ENCODE results near the gene AFF3. TPM values are rescaled to one million over a fixed set of nuclear protein-coding genes. Genes with fewer than 3 reads are reported as not detected.

AFF3 gene
- total and polyA plus RNA-seq, 12 donors: 1.1 to 7.5 (median 3.9) TPM

DNA sequence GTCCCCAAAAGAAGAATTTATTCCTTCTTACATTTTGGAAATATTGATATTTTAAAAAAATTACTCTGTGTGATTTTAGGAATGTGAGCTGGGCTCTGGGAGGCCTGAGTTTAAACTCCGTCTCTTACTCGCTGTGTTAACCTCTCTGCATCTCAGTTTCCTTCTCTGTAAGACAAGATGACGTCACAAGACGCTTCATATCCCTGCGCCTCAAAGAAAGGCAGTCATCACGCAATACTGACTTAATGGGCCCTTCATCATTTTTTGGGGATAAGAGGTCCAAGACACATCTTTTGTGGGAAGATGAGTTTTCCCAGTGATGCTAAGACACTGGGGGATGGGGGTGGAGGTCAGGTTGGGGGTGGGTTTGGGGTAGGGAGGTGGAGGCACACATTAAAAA is 320.4 kb downstream of the AFF3 start:
- Histone ChIP-seq H3K9me3 (replicated peaks in 1 of 3) (no peaks in the 10 kb centered on the region), H3K27me3 (peaks cover 3% of the 10 kb centered on the region), H3K27ac (no peak overlapping the region), H3K4me3 (no peak overlapping the region), H3K36me3 (replicated peaks in 1 of 2) (no peaks in the 10 kb centered on the region), H3K4me1 (replicated peaks in 1 of 2) (no peaks in the 10 kb centered on the region)
- WGBS, 4 donors: 90 to 93% (median 91%) methylated on average over 6 of the region's 6 CpGs
- DNase-seq: no peak
- intact Hi-C loops (cut with DNase I): loop anchor here (10.0 kb wide), 1 partner anchor 267 kb away; no protein-coding TSS in a partner anchor
- no peak for TF ChIP-seq POLR2A (IDR thresholded peaks at IDR 0.05)
- TF ChIP-seq, protein P1, sequence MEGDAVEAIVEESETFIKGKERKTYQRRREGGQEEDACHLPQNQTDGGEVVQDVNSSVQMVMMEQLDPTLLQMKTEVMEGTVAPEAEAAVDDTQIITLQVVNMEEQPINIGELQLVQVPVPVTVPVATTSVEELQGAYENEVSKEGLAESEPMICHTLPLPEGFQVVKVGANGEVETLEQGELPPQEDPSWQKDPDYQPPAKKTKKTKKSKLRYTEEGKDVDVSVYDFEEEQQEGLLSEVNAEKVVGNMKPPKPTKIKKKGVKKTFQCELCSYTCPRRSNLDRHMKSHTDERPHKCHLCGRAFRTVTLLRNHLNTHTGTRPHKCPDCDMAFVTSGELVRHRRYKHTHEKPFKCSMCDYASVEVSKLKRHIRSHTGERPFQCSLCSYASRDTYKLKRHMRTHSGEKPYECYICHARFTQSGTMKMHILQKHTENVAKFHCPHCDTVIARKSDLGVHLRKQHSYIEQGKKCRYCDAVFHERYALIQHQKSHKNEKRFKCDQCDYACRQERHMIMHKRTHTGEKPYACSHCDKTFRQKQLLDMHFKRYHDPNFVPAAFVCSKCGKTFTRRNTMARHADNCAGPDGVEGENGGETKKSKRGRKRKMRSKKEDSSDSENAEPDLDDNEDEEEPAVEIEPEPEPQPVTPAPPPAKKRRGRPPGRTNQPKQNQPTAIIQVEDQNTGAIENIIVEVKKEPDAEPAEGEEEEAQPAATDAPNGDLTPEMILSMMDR (IDR thresholded peaks at IDR 0.05): no peak

DNA sequence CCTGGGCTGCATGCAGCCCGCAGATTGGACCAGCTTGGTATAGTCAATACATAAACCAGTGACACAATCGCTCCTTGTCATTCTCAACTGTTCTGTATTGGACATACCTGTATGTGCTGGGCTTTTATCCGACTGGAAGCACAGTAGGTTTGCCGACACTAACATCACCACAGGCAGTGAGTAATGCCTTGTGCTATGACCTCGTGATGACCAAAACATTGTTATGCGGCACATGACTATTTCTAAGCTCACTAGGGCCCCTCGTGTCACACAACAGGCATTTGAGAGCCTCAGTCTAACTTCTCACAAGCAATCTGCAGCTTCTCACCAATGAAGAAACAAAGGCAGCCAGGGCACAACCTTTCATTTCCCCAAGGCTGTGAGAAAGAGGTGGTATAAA is 320.8 kb downstream of the AFF3 start:
- Histone ChIP-seq H3K36me3 (replicated peaks in 1 of 2) (no peaks in the 10 kb centered on the region), H3K4me1 (replicated peaks in 1 of 2) (no peaks in the 10 kb centered on the region), H3K4me3 (no peak overlapping the region), H3K9me3 (replicated peaks in 1 of 3) (no peaks in the 10 kb centered on the region), H3K27me3 (peaks cover 3% of the 10 kb centered on the region), H3K27ac (no peak overlapping the region)
- TF ChIP-seq, protein P1 (IDR thresholded peaks at IDR 0.05): no peak
- no peak for TF ChIP-seq POLR2A (IDR thresholded peaks at IDR 0.05)
- 80 to 88% (median 87%) methylated on average over 7 of the region's 7 CpGs for WGBS, 4 donors
- intact Hi-C loops (cut with DNase I): loop anchor here (10.0 kb wide), 1 partner anchor 267 kb away; no protein-coding TSS in a partner anchor
- DNase-seq: no peak

DNA sequence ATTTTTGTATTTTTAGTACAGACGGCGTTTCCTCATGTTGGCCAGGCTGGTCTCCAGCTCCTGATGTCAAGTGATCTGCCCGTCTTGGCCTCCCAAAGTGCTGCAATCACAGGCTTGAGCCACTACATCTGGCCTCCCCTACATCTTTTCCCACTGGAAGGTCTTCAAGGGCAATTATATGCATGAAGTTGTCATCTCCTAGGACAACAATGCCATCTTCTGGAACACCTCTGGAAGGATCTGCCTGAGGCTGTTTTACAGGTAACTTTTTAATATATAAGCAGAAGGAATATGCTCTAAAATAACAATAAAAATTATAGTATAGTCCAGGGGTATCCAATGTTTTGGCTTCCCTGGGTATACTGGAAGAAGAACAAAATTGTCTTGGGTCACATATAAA is 321.4 kb downstream of the AFF3 start:
- no peak for DNase-seq
- 91 to 93% (median 93%) methylated on average over 3 of the region's 3 CpGs for WGBS, 4 donors

DNA sequence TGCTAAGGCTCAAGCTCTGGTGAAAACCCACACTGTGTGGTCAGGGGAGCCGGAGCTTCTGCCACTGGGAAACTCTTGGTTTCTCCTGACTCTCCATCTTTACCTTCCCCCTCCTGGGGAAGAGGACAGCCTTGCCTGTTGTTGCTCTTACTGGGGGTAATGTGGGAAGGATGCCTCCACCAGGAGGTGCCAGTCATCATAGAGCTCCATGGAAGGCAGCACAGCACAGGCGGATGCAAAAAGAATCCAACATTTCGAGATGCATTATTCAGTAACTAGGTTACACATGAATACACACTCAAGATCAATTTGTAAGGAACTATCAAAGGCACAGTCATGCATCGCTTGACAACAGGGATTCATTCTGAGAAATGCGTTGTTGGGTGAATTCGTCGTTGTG is 322.6 kb downstream of the AFF3 start:
- no peak for TF ChIP-seq POLR2A (IDR thresholded peaks at IDR 0.05)
- TF ChIP-seq, protein P1 (IDR thresholded peaks at IDR 0.05): no peak
- no peak overlapping the region for H3K4me3 ChIP-seq
- 90 to 98% (median 96%) methylated on average over 7 of the region's 7 CpGs for WGBS, 4 donors
- H3K9me3 ChIP-seq (replicated peaks in 1 of 3): no peaks in the 10 kb centered on the region
- intact Hi-C loops (cut with DNase I): loop anchor here (10.0 kb wide), 1 partner anchor 265 kb away; no protein-coding TSS in a partner anchor
- no peak for DNase-seq
- H3K27ac ChIP-seq: no peak overlapping the region
- H3K36me3 ChIP-seq (replicated peaks in 1 of 2): no peaks in the 10 kb centered on the region
- H3K4me1 ChIP-seq (replicated peaks in 1 of 2): no peaks in the 10 kb centered on the region
- peaks cover 3% of the 10 kb centered on the region for H3K27me3 ChIP-seq

More for the DNA sequence above, 321.4 kb downstream of the AFF3 start:
- Histone ChIP-seq H3K27me3 (peaks cover 3% of the 10 kb centered on the region), H3K4me1 (replicated peaks in 1 of 2) (no peaks in the 10 kb centered on the region), H3K36me3 (replicated peaks in 1 of 2) (no peaks in the 10 kb centered on the region), H3K27ac (no peak overlapping the region), H3K9me3 (replicated peaks in 1 of 3) (no peaks in the 10 kb centered on the region), H3K4me3 (no peak overlapping the region)
- TF ChIP-seq, protein P1 (IDR thresholded peaks at IDR 0.05): no peak
- no peak for TF ChIP-seq POLR2A (IDR thresholded peaks at IDR 0.05)
- intact Hi-C loops (cut with DNase I): loop anchor here (10.0 kb wide), 1 partner anchor 266 kb away; no protein-coding TSS in a partner anchor
